Smooth muscle cell (in vitro differentiated cells): ENCODE data around the gene IPO9. TPM values are rescaled to one million over a fixed set of nuclear protein-coding genes. Genes with fewer than 3 reads are reported as not detected.

Experiments
- DNase-seq: peaks from one replicate; lab custom pipeline; 2025; ENCODE audit not compliant: unreplicated experiment; lab: John Stamatoyannopoulos, UW
- H2AFZ ChIP-seq: fragments of 200-600 bp; sonication (generic); 2 replicates; pipeline ENCODE4 v1.6.0; 2016; ENCODE audit warnings: antibody characterized with exemption, low read depth, mild to moderate bottlenecking
- H3F3A ChIP-seq: fragments of 200-600 bp; sonication (generic); 2 replicates; pipeline ENCODE4 v1.6.0; 2017; ENCODE audit warnings: antibody characterized with exemption, low read depth
- H3K27ac ChIP-seq: fragments of 200-600 bp; sonication (generic); 2 replicates; pipeline ENCODE4 v1.5.1; 2016; ENCODE audit warnings: low read depth, mild to moderate bottlenecking
- H3K27me3 ChIP-seq: fragments of 200-600 bp; sonication (generic); 2 replicates; pipeline ENCODE4 v1.6.1; 2016; ENCODE audit warnings: low read depth, mild to moderate bottlenecking
- H3K36me3 ChIP-seq: fragments of 200-600 bp; sonication (generic); 2 replicates; pipeline ENCODE4 v1.5.1; 2016; ENCODE audit warnings: low read depth
- H3K4me1 ChIP-seq: fragments of 200-600 bp; sonication (generic); 2 replicates; pipeline ENCODE4 v1.5.1; 2016; ENCODE audit warnings: low read depth
- H3K4me2 ChIP-seq: fragments of 200-600 bp; sonication (generic); 2 replicates; pipeline ENCODE4 v1.6.0; 2016; ENCODE audit warnings: mild to moderate bottlenecking
- H3K4me3 ChIP-seq: fragments of 200-600 bp; sonication (generic); 2 replicates; pipeline ENCODE4 v1.5.1; 2016; ENCODE audit warnings: mild to moderate bottlenecking
- H3K79me2 ChIP-seq: fragments of 200-600 bp; sonication (generic); 2 replicates; pipeline ENCODE4 v1.6.0; 2016; ENCODE audit warnings: low read depth, mild to moderate bottlenecking
- H3K9ac ChIP-seq: fragments of 200-600 bp; sonication (generic); 2 replicates; pipeline ENCODE4 v1.6.0; 2016; ENCODE audit warnings: low read depth
- H3K9me3 ChIP-seq: fragments of 200-600 bp; sonication (generic); replicated peaks from 2 replicates; pipeline ENCODE4 v1.5.1; 2016; ENCODE audit warnings: low read depth
- H4K20me1 ChIP-seq: fragments of 200-600 bp; sonication (generic); 2 replicates; pipeline ENCODE4 v1.6.0; 2016; ENCODE audit warnings: low read depth
- WGBS: methylation state at CpG from one replicate; pipeline ENCODE4 v1.1.7; 2016; ENCODE audit warnings: low lambda C conversion rate; 5-methylcytosine and 5-hydroxymethylcytosine counted together
- polyA plus RNA-seq: library from polyadenylated mRNA; unstranded; fragments of >200 nt; fragmentation: Nextera tagmentation; extraction: Ambion mirVana; gene quantifications from 2 replicates; pipeline ENCODE4 v1.2.1, GENCODE V29; 2016
- total RNA-seq: library from RNA; depleted of rRNA; stranded (reverse); fragments of >200 nt; gene quantifications from 2 replicates; pipeline ENCODE4 v1.2.3, GENCODE V29; 2014
- TF ChIP-seq, protein P1 (sequence below): fragments of 200-600 bp; sonication (generic); IDR thresholded peaks from 2 replicates; pipeline ENCODE4 v1.5.1; 2017; ENCODE audit warnings: borderline replicate concordance, mild to moderate bottlenecking, antibody characterized with exemption; ENCODE audit not compliant: insufficient read depth, poor library complexity, severe bottlenecking

The IPO9 gene
- total and polyA plus RNA-seq, 2 experiments from 2014 or later: 24.9 to 43.6 TPM

DNA sequence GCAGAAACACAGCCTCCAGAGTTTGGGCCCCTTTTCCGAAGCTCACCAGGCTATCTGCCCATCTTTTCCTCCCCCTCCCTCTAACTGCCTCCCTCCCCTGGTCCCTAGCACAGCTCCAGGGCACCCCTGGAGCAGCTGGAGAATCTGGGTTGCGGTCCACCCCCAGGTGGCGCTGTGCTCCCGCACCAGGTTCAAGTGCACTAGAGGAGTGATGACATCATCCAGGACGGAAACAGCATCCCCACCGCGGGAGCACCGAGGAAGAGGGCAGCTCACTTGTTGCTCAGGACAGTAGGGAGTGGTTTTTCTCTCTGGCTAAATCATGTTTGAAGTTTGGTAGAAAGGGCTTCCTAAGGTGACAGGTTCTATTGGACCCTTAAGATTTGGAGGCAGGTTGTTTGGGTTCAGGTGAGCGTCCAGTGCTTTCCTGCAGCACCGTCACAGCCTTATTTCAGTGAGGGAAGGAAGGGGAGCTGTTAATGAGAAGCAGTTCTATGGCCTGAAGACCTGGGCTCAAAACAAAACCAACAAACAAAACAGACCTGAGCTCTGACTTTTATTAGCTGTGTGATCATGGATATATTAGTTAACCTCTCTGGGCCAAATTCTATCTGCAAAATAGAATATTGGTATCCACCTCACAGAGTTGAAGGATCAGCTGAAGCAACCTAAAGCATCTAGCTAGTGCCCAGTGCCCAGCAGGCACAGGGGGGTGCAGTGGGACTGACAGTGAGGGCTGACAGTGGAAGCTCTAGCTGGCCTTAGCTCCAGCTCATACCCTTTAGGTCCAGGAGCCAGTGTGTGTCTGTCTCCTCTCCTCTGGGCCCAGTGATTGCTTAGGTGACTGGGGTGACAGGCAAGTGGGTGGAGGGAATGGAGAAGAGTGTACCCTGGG, 67.2 kb downstream of the IPO9 start:
- no peaks in the 10 kb centered on the region for H3K36me3 ChIP-seq
- no peak overlapping the region for H2AFZ ChIP-seq
- WGBS: 21% methylated on average over 10 of the region's 10 CpGs
- no peak overlapping the region for H3K4me3 ChIP-seq
- H3K27ac ChIP-seq: no peak overlapping the region
- no peaks in the 10 kb centered on the region for H3F3A ChIP-seq
- no peaks in the 10 kb centered on the region for H4K20me1 ChIP-seq
- peak; percentile 67 for DNase-seq
- H3K4me2 ChIP-seq: no peak overlapping the region
- no peaks in the 10 kb centered on the region for H3K9me3 ChIP-seq
- no peaks in the 10 kb centered on the region for H3K27me3 ChIP-seq
- TF ChIP-seq, protein P1, sequence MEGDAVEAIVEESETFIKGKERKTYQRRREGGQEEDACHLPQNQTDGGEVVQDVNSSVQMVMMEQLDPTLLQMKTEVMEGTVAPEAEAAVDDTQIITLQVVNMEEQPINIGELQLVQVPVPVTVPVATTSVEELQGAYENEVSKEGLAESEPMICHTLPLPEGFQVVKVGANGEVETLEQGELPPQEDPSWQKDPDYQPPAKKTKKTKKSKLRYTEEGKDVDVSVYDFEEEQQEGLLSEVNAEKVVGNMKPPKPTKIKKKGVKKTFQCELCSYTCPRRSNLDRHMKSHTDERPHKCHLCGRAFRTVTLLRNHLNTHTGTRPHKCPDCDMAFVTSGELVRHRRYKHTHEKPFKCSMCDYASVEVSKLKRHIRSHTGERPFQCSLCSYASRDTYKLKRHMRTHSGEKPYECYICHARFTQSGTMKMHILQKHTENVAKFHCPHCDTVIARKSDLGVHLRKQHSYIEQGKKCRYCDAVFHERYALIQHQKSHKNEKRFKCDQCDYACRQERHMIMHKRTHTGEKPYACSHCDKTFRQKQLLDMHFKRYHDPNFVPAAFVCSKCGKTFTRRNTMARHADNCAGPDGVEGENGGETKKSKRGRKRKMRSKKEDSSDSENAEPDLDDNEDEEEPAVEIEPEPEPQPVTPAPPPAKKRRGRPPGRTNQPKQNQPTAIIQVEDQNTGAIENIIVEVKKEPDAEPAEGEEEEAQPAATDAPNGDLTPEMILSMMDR: peak; percentile 98
- no peaks in the 10 kb centered on the region for H3K79me2 ChIP-seq
- no peaks in the 10 kb centered on the region for H3K4me1 ChIP-seq
- no peak overlapping the region for H3K9ac ChIP-seq

GRCh38 chr1:201896951-201897391, 68.0 kb downstream of the IPO9 start:
- no peak overlapping the region for H3K27ac ChIP-seq
- no peak overlapping the region for H3K4me2 ChIP-seq

GRCh38 chr1:201898240-201898894, 69.4 kb downstream of the IPO9 start:
- Histone ChIP-seq H3K27ac (no peak overlapping the region), H3K79me2 (no peaks in the 10 kb centered on the region), H3K9me3 (no peaks in the 10 kb centered on the region), H3K9ac (no peak overlapping the region), H2AFZ (no peak overlapping the region), H3K4me2 (no peak overlapping the region), H3K27me3 (no peaks in the 10 kb centered on the region), H3K4me3 (no peak overlapping the region), H4K20me1 (no peaks in the 10 kb centered on the region), H3K4me1 (no peaks in the 10 kb centered on the region), H3F3A (peaks cover 7% of the 10 kb centered on the region), H3K36me3 (no peaks in the 10 kb centered on the region)
- DNase-seq: no peak
- 94% methylated on average over 4 of the region's 4 CpGs for WGBS
- TF ChIP-seq, protein P1: no peak

More at GRCh38 chr1:201896951-201897391, 68.0 kb downstream of the IPO9 start:
- TF ChIP-seq, protein P1: no peak
- no peaks in the 10 kb centered on the region for H3K79me2 ChIP-seq
- H3K4me1 ChIP-seq: no peaks in the 10 kb centered on the region
- H2AFZ ChIP-seq: no peak overlapping the region
- H3K36me3 ChIP-seq: no peaks in the 10 kb centered on the region
- WGBS: 89% methylated on average over 2 of the region's 2 CpGs
- no peak for DNase-seq
- H3K4me3 ChIP-seq: no peak overlapping the region
- no peaks in the 10 kb centered on the region for H4K20me1 ChIP-seq
- no peak overlapping the region for H3K9ac ChIP-seq
- no peaks in the 10 kb centered on the region for H3F3A ChIP-seq
- no peaks in the 10 kb centered on the region for H3K27me3 ChIP-seq
- H3K9me3 ChIP-seq: no peaks in the 10 kb centered on the region
